Body of pancreas (tissue), 4 donors: Measurements from ENCODE around the gene MYOG. TPM values are rescaled to one million over a fixed set of nuclear protein-coding genes. Genes with fewer than 3 reads are reported as not detected.

ENCODE experiments used
- ATAC-seq: fragments of 150-250 bp; one replicate; pipeline ENCODE4 v1.9.1; 2016
- DNase-seq, 4 donors: peaks; one replicate each; pipeline ENCODE4 v3.0.0-alpha.2; 2019
- H3K27ac ChIP-seq, 4 donors: fragments of 200-600 bp; sonication (generic); 1 replicate in 3 of 4; 2 replicates in 1 of 4; pipeline versions ENCODE4 v1.5.1 to v1.6.1; 2016 to 2019; ENCODE audit warnings: mild to moderate bottlenecking in 1 of 4, mixed read lengths in 1 of 4, moderate library complexity in 1 of 4
- H3K27me3 ChIP-seq, 2 donors: fragments of 200-600 bp; sonication (generic); one replicate each; pipeline ENCODE4 v1.6.0; 2016; ENCODE audit warnings: mild to moderate bottlenecking in 1 of 2
- H3K36me3 ChIP-seq, 2 donors: fragments of 200-600 bp; sonication (generic); replicated peaks in 1 of 2; 2 replicates each; pipeline ENCODE4 v1.5.1; 2016; ENCODE audit warnings: low read depth in 2 of 2; ENCODE audit not compliant: insufficient read depth in 1 of 2
- H3K4me1 ChIP-seq: fragments of 200-600 bp; sonication (generic); one replicate; pipeline ENCODE4 v1.6.0; 2016
- H3K4me3 ChIP-seq, 2 donors: fragments of 200-600 bp; sonication (generic); 1 replicate in 1 of 2; 2 replicates in 1 of 2; pipeline ENCODE4 v1.5.1; 2016 to 2019
- H3K9me3 ChIP-seq, 3 donors: fragments of 200-600 bp; sonication (generic); 1 replicate in 2 of 3; 2 replicates in 1 of 3; pipeline ENCODE4 v1.5.1; 2016
- POLR2A ChIP-seq, 3 donors: fragments of 450-650 bp; IDR thresholded peaks; one replicate each; pipeline ENCODE4 v1.6.1; 2016; ENCODE audit warnings: antibody characterized with exemption in 3 of 3, mild to moderate bottlenecking in 2 of 3
- WGBS, 2 donors: methylation state at CpG; one replicate each; pipeline ENCODE4 v1.1.5; 2017; 5-methylcytosine and 5-hydroxymethylcytosine counted together
- intact Hi-C: fragments of 100-400 bp; cut with DNase I; formaldehyde crosslinking; loops from one replicate; pipeline ENCODE4 v1.15.1; 2023
- total RNA-seq, 2 donors: library from RNA; depleted of rRNA; stranded (reverse); fragments of >200 nt; gene quantifications; one replicate each; pipeline ENCODE4 v1.1.0, GENCODE V29; 2016
- TF ChIP-seq, protein P1 (sequence below), 7 experiments: fragments of 450-650 bp in 4 of 7; fragments of 200-600 bp in 3 of 7; sonication (generic) in 3 of 7; IDR thresholded peaks; one replicate each; pipeline ENCODE4 v1.5.1; 2016 to 2019; ENCODE audit warnings: antibody characterized with exemption in 7 of 7

Gene MYOG
- total RNA-seq, 2 donors from 2014 or later, result not detected

DNA sequence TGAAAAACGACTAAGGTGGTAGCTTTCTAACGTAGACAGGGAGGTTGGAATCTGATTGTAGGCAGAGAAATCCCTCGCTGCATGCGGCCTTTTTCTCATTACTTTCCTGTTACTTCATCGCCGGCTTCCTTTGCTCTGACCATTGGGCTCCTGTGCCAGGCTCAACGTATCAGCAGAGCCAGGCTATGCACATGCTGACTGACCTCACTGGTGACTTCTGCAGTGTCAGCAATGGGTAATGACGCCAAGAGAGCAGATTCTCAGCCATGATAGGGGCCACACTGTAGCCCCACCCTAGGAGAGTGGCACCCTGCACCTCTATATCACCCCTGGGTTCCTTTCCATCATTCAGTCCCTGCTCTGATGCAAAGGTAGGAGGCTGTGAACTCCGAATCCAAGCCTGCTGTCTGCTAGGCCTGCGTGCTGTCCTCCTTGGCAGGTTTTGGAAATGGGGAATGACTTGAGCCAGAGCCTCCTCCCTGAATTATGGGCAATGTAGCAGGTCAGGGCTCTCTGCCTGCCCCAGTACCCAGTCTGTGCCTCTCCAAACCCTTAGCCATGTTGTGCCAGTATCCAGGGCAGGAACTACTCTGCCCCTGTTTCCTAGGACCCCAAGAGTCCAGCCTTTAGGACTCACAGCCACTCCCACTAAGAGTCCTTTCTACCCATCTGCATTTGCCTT, 48.2 kb downstream of the MYOG start:
- 62 to 81% methylated on average over 8 to 10 of the region's 10 CpGs for WGBS, 2 donors
- Histone ChIP-seq H3K36me3 (no peaks in the 10 kb centered on the region), H3K9me3 (no peaks in the 10 kb centered on the region), H3K27ac (no peak overlapping the region), H3K4me3 (no peak overlapping the region), H3K27me3 (no peaks in the 10 kb centered on the region), H3K4me1 (no peaks in the 10 kb centered on the region)
- intact Hi-C loops, result no loop called here
- DNase-seq, result no peak
- TF ChIP-seq, protein P1, sequence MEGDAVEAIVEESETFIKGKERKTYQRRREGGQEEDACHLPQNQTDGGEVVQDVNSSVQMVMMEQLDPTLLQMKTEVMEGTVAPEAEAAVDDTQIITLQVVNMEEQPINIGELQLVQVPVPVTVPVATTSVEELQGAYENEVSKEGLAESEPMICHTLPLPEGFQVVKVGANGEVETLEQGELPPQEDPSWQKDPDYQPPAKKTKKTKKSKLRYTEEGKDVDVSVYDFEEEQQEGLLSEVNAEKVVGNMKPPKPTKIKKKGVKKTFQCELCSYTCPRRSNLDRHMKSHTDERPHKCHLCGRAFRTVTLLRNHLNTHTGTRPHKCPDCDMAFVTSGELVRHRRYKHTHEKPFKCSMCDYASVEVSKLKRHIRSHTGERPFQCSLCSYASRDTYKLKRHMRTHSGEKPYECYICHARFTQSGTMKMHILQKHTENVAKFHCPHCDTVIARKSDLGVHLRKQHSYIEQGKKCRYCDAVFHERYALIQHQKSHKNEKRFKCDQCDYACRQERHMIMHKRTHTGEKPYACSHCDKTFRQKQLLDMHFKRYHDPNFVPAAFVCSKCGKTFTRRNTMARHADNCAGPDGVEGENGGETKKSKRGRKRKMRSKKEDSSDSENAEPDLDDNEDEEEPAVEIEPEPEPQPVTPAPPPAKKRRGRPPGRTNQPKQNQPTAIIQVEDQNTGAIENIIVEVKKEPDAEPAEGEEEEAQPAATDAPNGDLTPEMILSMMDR (IDR thresholded peaks at IDR 0.05), result no peak
- no peak for TF ChIP-seq POLR2A (IDR thresholded peaks at IDR 0.05)
- no peak for ATAC-seq

DNA sequence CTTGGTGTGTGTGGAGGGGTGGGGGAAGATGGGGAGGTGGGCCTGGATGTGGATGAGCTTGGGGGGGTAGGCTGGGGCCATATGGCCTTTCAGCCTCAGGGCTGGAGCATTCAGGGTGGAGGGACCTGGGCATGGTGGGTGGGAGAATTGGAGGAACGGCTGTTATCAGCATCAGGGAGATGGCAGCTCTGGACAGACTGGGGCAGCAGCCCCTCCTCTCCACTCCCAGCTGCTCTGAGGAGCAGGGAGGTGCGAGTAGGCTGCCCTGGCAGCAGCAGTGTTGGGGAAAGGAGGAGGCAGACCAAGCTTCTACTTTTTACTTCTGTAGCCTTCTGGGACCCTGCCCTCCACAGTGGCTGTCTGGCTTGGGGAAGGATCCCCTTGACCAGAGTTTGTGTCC, 49.3 kb downstream of the MYOG start:
- H3K27ac ChIP-seq, result no peak overlapping the region
- H3K9me3 ChIP-seq, result no peaks in the 10 kb centered on the region
- DNase-seq (no peak), ATAC-seq (no peak)
- no peak overlapping the region for H3K4me3 ChIP-seq
- intact Hi-C loops, result no loop called here
- no peaks in the 10 kb centered on the region for H3K36me3 ChIP-seq
- TF ChIP-seq, protein P1 (IDR thresholded peaks at IDR 0.05), result no peak
- TF ChIP-seq POLR2A (IDR thresholded peaks at IDR 0.05), result no peak
- no peaks in the 10 kb centered on the region for H3K27me3 ChIP-seq
- H3K4me1 ChIP-seq, result no peaks in the 10 kb centered on the region
- 58 to 67% methylated on average over 2 of the region's 2 CpGs for WGBS, 2 donors

DNA sequence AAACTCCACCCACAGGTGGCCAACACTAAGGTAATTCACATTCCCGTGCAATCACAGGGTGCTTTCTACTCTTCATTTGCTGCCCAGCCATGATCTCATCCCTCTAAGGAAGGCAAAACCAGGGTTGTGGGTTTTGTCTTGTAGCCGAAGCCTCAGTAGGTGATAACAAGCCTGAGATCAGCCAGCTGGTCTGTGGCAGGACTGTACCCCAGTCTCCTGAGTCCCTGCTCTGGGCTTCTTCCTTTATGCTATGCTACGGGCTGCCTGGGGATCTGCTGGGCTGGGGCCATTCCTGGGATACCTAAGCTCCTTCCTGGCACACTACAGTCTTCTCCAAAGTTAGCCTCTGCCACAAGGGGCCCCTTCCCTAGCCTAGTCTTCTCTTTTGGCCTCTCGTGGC, 49.7 kb downstream of the MYOG start:
- DNase-seq (no peak), ATAC-seq (no peak)
- 54 to 56% methylated on average over 4 of the region's 4 CpGs for WGBS, 2 donors
- H3K27me3 ChIP-seq, result no peaks in the 10 kb centered on the region
- no peak overlapping the region for H3K27ac ChIP-seq
- no peak overlapping the region for H3K4me3 ChIP-seq
- TF ChIP-seq POLR2A (IDR thresholded peaks at IDR 0.05), result no peak
- TF ChIP-seq, protein P1 (IDR thresholded peaks at IDR 0.05), result no peak
- H3K9me3 ChIP-seq, result no peaks in the 10 kb centered on the region
- intact Hi-C loops, result no loop called here
- no peaks in the 10 kb centered on the region for H3K36me3 ChIP-seq
- no peaks in the 10 kb centered on the region for H3K4me1 ChIP-seq

DNA sequence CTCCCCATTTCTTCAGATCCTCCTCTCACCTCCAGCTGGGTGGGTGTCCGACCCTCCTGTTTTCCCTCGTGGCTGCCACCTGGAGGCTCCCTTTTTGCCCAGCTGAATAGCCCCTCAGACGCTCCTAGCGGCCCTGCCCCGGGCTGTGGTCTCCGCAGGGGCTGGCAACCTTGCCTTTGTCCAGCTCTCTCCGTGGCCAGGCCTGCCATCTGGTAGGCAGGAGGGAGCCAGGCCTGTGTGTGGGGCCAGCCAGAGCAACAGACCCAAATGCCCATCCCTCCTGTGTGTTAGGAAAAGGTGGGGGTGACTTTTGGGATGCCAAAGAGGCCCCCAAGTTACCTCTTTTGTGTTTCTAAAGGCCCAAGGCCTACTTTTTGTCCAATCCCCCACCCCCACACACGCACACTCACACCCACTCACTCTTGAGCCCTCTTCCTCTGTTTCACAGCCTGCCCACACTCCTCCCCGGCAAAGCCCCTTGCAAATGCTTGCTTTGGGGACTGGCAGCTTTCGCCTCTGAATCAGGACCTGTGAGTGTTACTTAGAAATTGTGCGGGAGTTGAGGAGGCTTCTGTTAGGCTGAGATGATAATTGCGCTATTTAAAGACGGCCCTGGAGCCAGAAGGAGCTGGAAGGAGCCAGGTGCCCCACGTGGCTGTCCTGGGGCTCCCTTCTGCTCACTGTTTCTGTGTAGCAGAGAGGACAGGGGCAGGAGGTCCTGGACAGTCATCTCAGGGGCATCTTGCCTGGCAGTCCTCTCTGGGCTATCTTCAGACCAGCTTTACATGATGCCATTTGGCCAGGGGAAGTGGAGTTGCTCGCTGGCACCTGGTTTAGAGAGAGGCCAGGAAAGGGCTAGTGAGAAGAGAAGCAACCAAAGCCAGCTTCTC, 50.5 kb downstream of the MYOG start:
- no peaks in the 10 kb centered on the region for H3K9me3 ChIP-seq
- intact Hi-C loops, result no loop called here
- ATAC-seq, result no peak
- H3K4me3 ChIP-seq, result no peak overlapping the region
- no peak for TF ChIP-seq POLR2A (IDR thresholded peaks at IDR 0.05)
- TF ChIP-seq, protein P1 (IDR thresholded peaks at IDR 0.05), result no peak
- H3K4me1 ChIP-seq, result no peaks in the 10 kb centered on the region
- no peaks in the 10 kb centered on the region for H3K36me3 ChIP-seq
- no peak overlapping the region for H3K27ac ChIP-seq
- WGBS, 2 donors, result 73 to 77% methylated on average over 12 to 15 of the region's 15 CpGs
- no peaks in the 10 kb centered on the region for H3K27me3 ChIP-seq
- peak in 1 of 4 donors; percentile 5 for DNase-seq
